ENCODE data around the gene SETBP1. TPM values are rescaled to one million over a fixed set of nuclear protein-coding genes. Genes with fewer than 3 reads are reported as not detected.

Gene SETBP1
- total RNA-seq, 1 donor, result 22.8 TPM

- DNase-seq (ENCODE audit: insufficient read length, low spot score, missing footprints), result peak; percentile 78
Measured at GRCh38 chr18:44823782-44824181, 143.1 kb downstream of the SETBP1 start.

GRCh38 chr18:44824884-44825283 lies 144.2 kb downstream of the SETBP1 start:
- Histone ChIP-seq H4K20me1 (ENCODE audit: insufficient read depth, low read length) (no peaks in the 10 kb centered on the region), H3K27me3 (ENCODE audit: insufficient read depth, low read length) (peaks cover 6% of the 10 kb centered on the region), H3K4me3 (ENCODE audit: insufficient read depth, low read length) (no peak overlapping the region), H3K36me3 (ENCODE audit: insufficient read depth, low read length) (no peaks in the 10 kb centered on the region), H3K79me2 (ENCODE audit: insufficient read depth, low read length) (no peaks in the 10 kb centered on the region), H2AFZ (ENCODE audit: low read length) (no peak overlapping the region), H3K4me1 (ENCODE audit: insufficient read depth, low read length) (peaks cover 10% of the 10 kb centered on the region), H3K9me3 (ENCODE audit: low read depth, low read length) (no peaks in the 10 kb centered on the region), H3K27ac (ENCODE audit: low read depth, low read length) (no peak overlapping the region), H3K4me2 (ENCODE audit: insufficient read depth, low read length) (no peak overlapping the region)
- no peak for TF ChIP-seq CTCF (IDR thresholded peaks at IDR 0.05; ENCODE audit: extremely low read depth, low read depth, low read length)
- DNase-seq (ENCODE audit: insufficient read length, low spot score, missing footprints), result no peak

More at GRCh38 chr18:44823782-44824181, 143.1 kb downstream of the SETBP1 start:
- Histone ChIP-seq H4K20me1 (ENCODE audit: insufficient read depth, low read length) (no peaks in the 10 kb centered on the region), H3K4me1 (ENCODE audit: insufficient read depth, low read length) (peaks cover 10% of the 10 kb centered on the region), H3K9me3 (ENCODE audit: low read depth, low read length) (no peaks in the 10 kb centered on the region), H3K4me2 (ENCODE audit: insufficient read depth, low read length) (no peak overlapping the region), H3K27me3 (ENCODE audit: insufficient read depth, low read length) (peaks cover 6% of the 10 kb centered on the region), H2AFZ (ENCODE audit: low read length) (no peak overlapping the region), H3K36me3 (ENCODE audit: insufficient read depth, low read length) (no peaks in the 10 kb centered on the region), H3K27ac (ENCODE audit: low read depth, low read length) (no peak overlapping the region), H3K79me2 (ENCODE audit: insufficient read depth, low read length) (no peaks in the 10 kb centered on the region), H3K4me3 (ENCODE audit: insufficient read depth, low read length) (no peak overlapping the region)
- no peak for TF ChIP-seq CTCF (IDR thresholded peaks at IDR 0.05; ENCODE audit: extremely low read depth, low read depth, low read length)

GRCh38 chr18:44826418-44827259 lies 146.0 kb downstream of the SETBP1 start:
- no peaks in the 10 kb centered on the region for H3K9me3 ChIP-seq (ENCODE audit: low read depth, low read length)
- peaks cover 10% of the 10 kb centered on the region for H3K4me1 ChIP-seq (ENCODE audit: insufficient read depth, low read length)
- H3K4me2 ChIP-seq (ENCODE audit: insufficient read depth, low read length), result peak overlapping the region; percentile 54
- H2AFZ ChIP-seq (ENCODE audit: low read length), result peak overlapping the region; percentile 81
- peaks cover 5% of the 10 kb centered on the region for H3K27me3 ChIP-seq (ENCODE audit: insufficient read depth, low read length)
- H4K20me1 ChIP-seq (ENCODE audit: insufficient read depth, low read length), result no peaks in the 10 kb centered on the region
- peak overlapping the region; percentile 12 for H3K4me3 ChIP-seq (ENCODE audit: insufficient read depth, low read length)
- peak; percentile 85 for DNase-seq (ENCODE audit: insufficient read length, low spot score, missing footprints)
- H3K27ac ChIP-seq (ENCODE audit: low read depth, low read length), result peak overlapping the region; percentile 39
- H3K36me3 ChIP-seq (ENCODE audit: insufficient read depth, low read length), result no peaks in the 10 kb centered on the region
- H3K79me2 ChIP-seq (ENCODE audit: insufficient read depth, low read length), result no peaks in the 10 kb centered on the region
- no peak for TF ChIP-seq CTCF (IDR thresholded peaks at IDR 0.05; ENCODE audit: extremely low read depth, low read depth, low read length)

GRCh38 chr18:44828080-44828479 lies 147.4 kb downstream of the SETBP1 start:
- Histone ChIP-seq H3K4me3 (ENCODE audit: insufficient read depth, low read length) (no peak overlapping the region), H3K36me3 (ENCODE audit: insufficient read depth, low read length) (no peaks in the 10 kb centered on the region), H3K9me3 (ENCODE audit: low read depth, low read length) (no peaks in the 10 kb centered on the region), H3K27ac (ENCODE audit: low read depth, low read length) (no peak overlapping the region), H3K4me1 (ENCODE audit: insufficient read depth, low read length) (peaks cover 10% of the 10 kb centered on the region), H3K79me2 (ENCODE audit: insufficient read depth, low read length) (no peaks in the 10 kb centered on the region), H3K27me3 (ENCODE audit: insufficient read depth, low read length) (peaks cover 2% of the 10 kb centered on the region), H4K20me1 (ENCODE audit: insufficient read depth, low read length) (no peaks in the 10 kb centered on the region), H3K4me2 (ENCODE audit: insufficient read depth, low read length) (no peak overlapping the region), H2AFZ (ENCODE audit: low read length) (no peak overlapping the region)
- no peak for DNase-seq (ENCODE audit: insufficient read length, low spot score, missing footprints)
- no peak for TF ChIP-seq CTCF (IDR thresholded peaks at IDR 0.05; ENCODE audit: extremely low read depth, low read depth, low read length)

Data from osteoblast (primary cell).